Measurements from ENCODE around the gene OTOR. TPM values are rescaled to one million over a fixed set of nuclear protein-coding genes. Genes with fewer than 3 reads are reported as not detected.

The OTOR gene
- total and polyA plus RNA-seq, 2 of the 8 experiments (the other 6 are each of a cell fraction or from before 2014, with no cell fraction given): not detected

GRCh38 chr20:16745204-16745603 lies 3.0 kb upstream of the OTOR start (continued):
- TF ChIP-seq CHD7 (IDR thresholded peaks at IDR 0.05; ENCODE audit: insufficient replicate concordance, low read length) (no peak), SAP30 (IDR thresholded peaks at IDR 0.05; ENCODE audit: insufficient read depth, insufficient replicate concordance, low read length) (no peak), HDAC6 (IDR thresholded peaks at IDR 0.05; ENCODE audit: low read depth, low read length) (no peak), KDM5A (IDR thresholded peaks at IDR 0.05; ENCODE audit: low read length) (no peak), EGR1 (IDR thresholded peaks at IDR 0.05; ENCODE audit: borderline replicate concordance, low read depth, low read length) (no peak), FOSL1 (IDR thresholded peaks at IDR 0.05; ENCODE audit: insufficient read depth, low read depth, low read length) (no peak), POU5F1 (IDR thresholded peaks at IDR 0.05; ENCODE audit: low read depth, low read length) (no peak)

Data from H1 (cell line).